PC-9 (cell line): Measurements from ENCODE around the gene KCNJ16.

Source experiments
- CTCF ChIP-seq: fragments of 200-600 bp; sonication (generic); conservative IDR thresholded peaks from 2 replicates; pipeline ENCODE4 v1.6.1; 2017; ENCODE audit warnings: mixed run types, antibody characterized with exemption, mild to moderate bottlenecking, moderate library complexity
- EZH2 ChIP-seq: fragments of 200-600 bp; sonication (generic); IDR thresholded peaks from 2 replicates; pipeline ENCODE4 v1.8.0; 2017; ENCODE audit warnings: antibody characterized with exemption, low read depth

GRCh38 chr17:70050931-70051330 is 24.1 kb upstream of the KCNJ16 start:
- TF ChIP-seq CTCF, result no peak
- no peak for TF ChIP-seq EZH2
